ENCODE results near the gene DNAJB6. TPM values are rescaled to one million over a fixed set of nuclear protein-coding genes. Genes with fewer than 3 reads are reported as not detected.

Gene DNAJB6
- total RNA-seq, 1 experiment from 2014 or later, result 124 TPM

DNA sequence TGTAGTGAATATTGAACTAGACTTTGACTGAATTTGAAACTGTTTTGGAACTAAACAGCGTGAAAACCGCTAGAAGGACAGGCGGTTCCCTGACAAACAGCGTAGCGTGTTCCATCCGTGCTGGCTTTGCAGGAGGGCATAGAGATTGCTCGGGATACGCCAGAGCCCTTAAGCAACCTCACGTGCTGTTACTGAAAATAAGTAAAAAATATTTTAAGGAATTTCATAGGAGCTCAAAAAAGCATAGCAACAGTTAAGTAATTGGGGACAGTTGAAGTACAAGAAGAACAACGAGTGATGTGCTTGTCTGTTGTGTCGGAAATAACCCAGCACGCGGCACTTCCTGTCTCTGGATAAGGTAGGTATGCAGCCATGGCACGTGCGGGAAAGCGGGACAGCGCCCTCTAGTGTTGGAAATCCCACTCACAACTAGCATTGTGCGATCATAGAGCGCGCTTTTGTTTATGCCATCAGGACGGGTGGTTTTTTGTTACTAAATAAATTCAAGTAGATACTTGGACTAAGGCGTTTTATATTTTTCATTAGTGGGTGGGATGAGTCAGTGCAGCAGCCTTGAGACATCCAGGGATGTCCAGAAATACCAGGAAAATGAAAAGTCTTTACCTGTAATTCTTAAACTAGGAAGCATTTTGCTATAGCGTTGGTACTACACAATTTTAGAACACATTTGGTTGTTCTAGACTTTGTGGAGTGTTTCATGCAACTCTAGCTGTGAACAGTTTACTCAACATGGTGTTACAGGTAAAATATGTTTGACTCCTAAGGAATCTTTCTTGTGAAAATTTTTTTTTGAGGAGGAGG is 50.4 kb downstream of the DNAJB6 start:
- Mint-ChIP-seq H3K27me3 (ENCODE audit: insufficient read depth, unreplicated experiment) (no peaks in the 10 kb centered on the region), H3K36me3 (ENCODE audit: insufficient read depth, unreplicated experiment) (peaks cover 88% of the 10 kb centered on the region), H3K27ac (ENCODE audit: low read depth, unreplicated experiment) (peak overlapping the region; percentile 16), H3K9me3 (ENCODE audit: unreplicated experiment) (no peaks in the 10 kb centered on the region), H3K4me3 (ENCODE audit: unreplicated experiment) (no peak overlapping the region), H3K4me1 (ENCODE audit: insufficient read depth, unreplicated experiment) (peaks cover 8% of the 10 kb centered on the region)
- ChIA-PET CTCF (interaction anchor here (0.5 to 3.2 kb wide), 33 partner anchors 7 to 1111 kb away, joined by 3 to 17 read pairs (median 3); no protein-coding TSS in a partner anchor), POLR2A (interaction anchor here (0.5 to 1.0 kb wide), 6 partner anchors 8 to 212 kb away, joined by 3 to 4 read pairs (median 3); no protein-coding TSS in a partner anchor)
- TF ChIP-seq, protein P1, sequence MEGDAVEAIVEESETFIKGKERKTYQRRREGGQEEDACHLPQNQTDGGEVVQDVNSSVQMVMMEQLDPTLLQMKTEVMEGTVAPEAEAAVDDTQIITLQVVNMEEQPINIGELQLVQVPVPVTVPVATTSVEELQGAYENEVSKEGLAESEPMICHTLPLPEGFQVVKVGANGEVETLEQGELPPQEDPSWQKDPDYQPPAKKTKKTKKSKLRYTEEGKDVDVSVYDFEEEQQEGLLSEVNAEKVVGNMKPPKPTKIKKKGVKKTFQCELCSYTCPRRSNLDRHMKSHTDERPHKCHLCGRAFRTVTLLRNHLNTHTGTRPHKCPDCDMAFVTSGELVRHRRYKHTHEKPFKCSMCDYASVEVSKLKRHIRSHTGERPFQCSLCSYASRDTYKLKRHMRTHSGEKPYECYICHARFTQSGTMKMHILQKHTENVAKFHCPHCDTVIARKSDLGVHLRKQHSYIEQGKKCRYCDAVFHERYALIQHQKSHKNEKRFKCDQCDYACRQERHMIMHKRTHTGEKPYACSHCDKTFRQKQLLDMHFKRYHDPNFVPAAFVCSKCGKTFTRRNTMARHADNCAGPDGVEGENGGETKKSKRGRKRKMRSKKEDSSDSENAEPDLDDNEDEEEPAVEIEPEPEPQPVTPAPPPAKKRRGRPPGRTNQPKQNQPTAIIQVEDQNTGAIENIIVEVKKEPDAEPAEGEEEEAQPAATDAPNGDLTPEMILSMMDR (IDR thresholded peaks at IDR 0.05; ENCODE audit: unreplicated experiment), result peak; percentile 86
- BruUV-seq (replicated peaks), result no TSS peak
- peak; percentile 86 for DNase-seq (ENCODE audit: unreplicated experiment)
- intact Hi-C loops (cut with micrococcal nuclease), result loop anchor here (2.0 to 5.0 kb wide), 3 partner anchors 50 to 415 kb away; partner anchors contain the start of gene DNAJB6

GRCh38 chr7:157388301-157388700 is 51.5 kb downstream of the DNAJB6 start:
- no peaks in the 10 kb centered on the region for H3K9me3 Mint-ChIP-seq (ENCODE audit: unreplicated experiment)
- no peak overlapping the region for H3K27ac Mint-ChIP-seq (ENCODE audit: low read depth, unreplicated experiment)
- ChIA-PET CTCF (interaction anchor here (0.5 to 3.2 kb wide), 7 partner anchors 9 to 136 kb away, joined by 3 to 17 read pairs (median 9); no protein-coding TSS in a partner anchor), POLR2A (interaction anchor here (0.7 to 1.5 kb wide), 3 partner anchors 10 to 50 kb away, joined by 3 to 4 read pairs (median 3); no protein-coding TSS in a partner anchor)
- peaks cover 88% of the 10 kb centered on the region for H3K36me3 Mint-ChIP-seq (ENCODE audit: insufficient read depth, unreplicated experiment)
- no peaks in the 10 kb centered on the region for H3K27me3 Mint-ChIP-seq (ENCODE audit: insufficient read depth, unreplicated experiment)
- intact Hi-C loops (cut with micrococcal nuclease), result loop anchor here (5.0 kb wide), 2 partner anchors 51 to 416 kb away; partner anchors contain the start of gene DNAJB6
- H3K4me1 Mint-ChIP-seq (ENCODE audit: insufficient read depth, unreplicated experiment), result peaks cover 8% of the 10 kb centered on the region
- TF ChIP-seq, protein P1 (IDR thresholded peaks at IDR 0.05; ENCODE audit: unreplicated experiment), result no peak
- no peak overlapping the region for H3K4me3 Mint-ChIP-seq (ENCODE audit: unreplicated experiment)
- no peak for DNase-seq (ENCODE audit: unreplicated experiment)
- BruUV-seq (replicated peaks), result no TSS peak

- TF ChIP-seq, protein P1 (IDR thresholded peaks at IDR 0.05; ENCODE audit: unreplicated experiment), result no peak
- H3K4me1 Mint-ChIP-seq (ENCODE audit: insufficient read depth, unreplicated experiment), result peaks cover 8% of the 10 kb centered on the region
- POLR2A ChIA-PET, result no interaction called here
- no TSS peak for BruUV-seq (replicated peaks)
- H3K27ac Mint-ChIP-seq (ENCODE audit: low read depth, unreplicated experiment), result no peak overlapping the region
- CTCF ChIA-PET, result interaction anchor here (1.1 kb wide), 1 partner anchor 936 kb away, joined by 3 read pairs; no protein-coding TSS in a partner anchor
- H3K9me3 Mint-ChIP-seq (ENCODE audit: unreplicated experiment), result no peaks in the 10 kb centered on the region
- H3K36me3 Mint-ChIP-seq (ENCODE audit: insufficient read depth, unreplicated experiment), result peaks cover 72% of the 10 kb centered on the region
- H3K27me3 Mint-ChIP-seq (ENCODE audit: insufficient read depth, unreplicated experiment), result no peaks in the 10 kb centered on the region
- H3K4me3 Mint-ChIP-seq (ENCODE audit: unreplicated experiment), result no peak overlapping the region
- intact Hi-C loops (cut with micrococcal nuclease), result loop anchor here (5.0 kb wide), 2 partner anchors 53 to 418 kb away; partner anchors contain the start of gene DNAJB6
- no peak for DNase-seq (ENCODE audit: unreplicated experiment)
Measured at GRCh38 chr7:157389951-157390730, 53.3 kb downstream of the DNAJB6 start.

All from MCF 10A (cell line).